ENCODE data around the gene AGPAT1. TPM values are rescaled to one million over a fixed set of nuclear protein-coding genes. Genes with fewer than 3 reads are reported as not detected.
A peak's percentile ranks its signal among the peaks of the same experiment; 100 is the strongest.

Gene AGPAT1
- total and polyA plus RNA-seq, 2 of the 13 experiments (the other 11 are each of a cell fraction or from before 2014, with no cell fraction given) = 51.3 to 139 TPM

DNA sequence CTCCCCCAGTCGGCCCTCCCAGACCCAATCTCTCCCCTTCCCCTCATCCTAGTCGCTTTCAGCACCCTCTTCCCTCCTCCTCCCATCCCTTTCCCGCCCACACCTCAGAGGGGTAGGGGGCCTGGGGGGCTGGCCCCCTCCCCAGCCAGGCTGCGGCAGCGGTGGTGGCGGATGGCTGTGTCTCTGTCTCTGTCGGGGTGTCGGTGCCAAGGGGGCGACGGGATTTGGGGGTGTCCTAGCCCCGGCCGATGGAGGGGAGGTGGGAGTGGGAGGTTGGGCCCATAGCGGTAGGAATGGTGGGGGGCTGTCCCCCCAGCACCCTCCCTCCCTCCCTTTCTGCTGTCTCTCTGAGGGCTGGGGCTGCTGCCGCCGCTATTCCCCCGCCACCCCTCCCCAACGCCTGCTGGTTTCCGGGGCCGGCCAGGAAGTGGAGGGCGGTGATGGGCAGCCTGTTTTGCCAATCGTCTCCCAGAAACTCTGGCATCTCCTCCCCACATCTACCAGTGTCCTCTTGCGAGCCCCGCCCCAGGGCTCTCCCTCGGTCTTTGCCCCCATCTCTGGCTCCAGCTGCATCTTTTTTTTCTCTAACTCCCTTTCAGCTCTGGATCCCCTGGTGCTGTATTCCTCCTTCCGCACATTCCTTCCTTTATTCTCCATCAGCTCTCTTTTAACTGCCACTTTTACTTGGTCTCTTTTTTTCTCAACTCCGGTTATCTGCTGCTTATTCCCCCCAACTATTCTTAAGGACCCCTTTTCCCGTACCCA, at the start of gene AGPAT1 (continued):
- TF ChIP-seq ERF (CRISPR knock-in tag; IDR thresholded peaks at IDR 0.05) (peak; percentile 46; the same call in 1 of the 2 replicates), SNRNP70 (IDR thresholded peaks at IDR 0.05; ENCODE audit: low read depth, low read length) (no peak), ZNF652 (CRISPR knock-in tag; IDR thresholded peaks at IDR 0.05; ENCODE audit: borderline replicate concordance, low read depth) (no peak), HDAC6 (IDR thresholded peaks at IDR 0.05; ENCODE audit: low read depth, low read length) (no peak), NRL (CRISPR knock-in tag; IDR thresholded peaks at IDR 0.05; ENCODE audit: borderline replicate concordance) (peak; percentile 89), RFX5 (IDR thresholded peaks at IDR 0.05; ENCODE audit: low read depth, low read length) (no peak), ZNF460 (CRISPR knock-in tag; IDR thresholded peaks at IDR 0.05; ENCODE audit: borderline replicate concordance) (no peak), HNRNPK (IDR thresholded peaks at IDR 0.05; ENCODE audit: low read depth, low read length, poor library complexity, severe bottlenecking) (peak; percentile 98), FOXK1 (CRISPR knock-in tag; IDR thresholded peaks at IDR 0.05; ENCODE audit: borderline replicate concordance, low read depth) (no peak), ZBTB1 (CRISPR knock-in tag; IDR thresholded peaks at IDR 0.05; ENCODE audit: borderline replicate concordance) (no peak), ZNF781 (CRISPR knock-in tag; IDR thresholded peaks at IDR 0.05; ENCODE audit: borderline replicate concordance, not compliant biosample characterization) (peak; percentile 17), ZNF468 (CRISPR knock-in tag; IDR thresholded peaks at IDR 0.05) (no peak), ZNF713 (CRISPR knock-in tag; IDR thresholded peaks at IDR 0.05) (no peak), MED13 (CRISPR knock-in tag; IDR thresholded peaks at IDR 0.05) (no peak), FIP1L1 (IDR thresholded peaks at IDR 0.05; ENCODE audit: borderline replicate concordance, insufficient read depth, low read depth, low read length) (no peak), RBFOX2 (IDR thresholded peaks at IDR 0.05; ENCODE audit: low read depth, low read length) (peak; percentile 81), ZNF20 (CRISPR knock-in tag; IDR thresholded peaks at IDR 0.05) (no peak)
- TF ChIP-seq, protein P1, sequence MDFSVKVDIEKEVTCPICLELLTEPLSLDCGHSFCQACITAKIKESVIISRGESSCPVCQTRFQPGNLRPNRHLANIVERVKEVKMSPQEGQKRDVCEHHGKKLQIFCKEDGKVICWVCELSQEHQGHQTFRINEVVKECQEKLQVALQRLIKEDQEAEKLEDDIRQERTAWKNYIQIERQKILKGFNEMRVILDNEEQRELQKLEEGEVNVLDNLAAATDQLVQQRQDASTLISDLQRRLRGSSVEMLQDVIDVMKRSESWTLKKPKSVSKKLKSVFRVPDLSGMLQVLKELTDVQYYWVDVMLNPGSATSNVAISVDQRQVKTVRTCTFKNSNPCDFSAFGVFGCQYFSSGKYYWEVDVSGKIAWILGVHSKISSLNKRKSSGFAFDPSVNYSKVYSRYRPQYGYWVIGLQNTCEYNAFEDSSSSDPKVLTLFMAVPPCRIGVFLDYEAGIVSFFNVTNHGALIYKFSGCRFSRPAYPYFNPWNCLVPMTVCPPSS (IDR thresholded peaks at IDR 0.05) = no peak
- TF ChIP-seq, protein P2, sequence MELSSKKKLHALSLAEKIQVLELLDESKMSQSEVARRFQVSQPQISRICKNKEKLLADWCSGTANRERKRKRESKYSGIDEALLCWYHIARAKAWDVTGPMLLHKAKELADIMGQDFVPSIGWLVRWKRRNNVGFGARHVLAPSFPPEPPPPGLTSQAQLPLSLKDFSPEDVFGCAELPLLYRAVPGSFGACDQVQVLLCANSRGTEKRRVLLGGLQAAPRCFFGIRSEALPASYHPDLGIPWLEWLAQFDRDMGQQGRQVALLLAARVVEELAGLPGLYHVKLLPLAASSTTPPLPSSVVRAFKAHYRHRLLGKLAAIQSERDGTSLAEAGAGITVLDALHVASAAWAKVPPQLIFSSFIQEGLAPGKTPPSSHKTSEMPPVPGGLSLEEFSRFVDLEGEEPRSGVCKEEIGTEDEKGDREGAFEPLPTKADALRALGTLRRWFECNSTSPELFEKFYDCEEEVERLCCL (CRISPR knock-in tag; IDR thresholded peaks at IDR 0.05; ENCODE audit: borderline replicate concordance) = no peak
